ENCODE measurements around the gene MTMR1. TPM values are rescaled to one million over a fixed set of nuclear protein-coding genes. Genes with fewer than 3 reads are reported as not detected.

Gene MTMR1
- total RNA-seq, 1 donor from 2014 or later, result 20.7 TPM

- intact Hi-C loops (cut with micrococcal nuclease), result loop anchor here (5.0 kb wide), 1 partner anchor 309 kb away; no protein-coding TSS in a partner anchor
- DNase-seq (no peak), ATAC-seq (no peak)
Observed at GRCh38 chrX:150773117-150773516, 79.9 kb downstream of the MTMR1 start.

GRCh38 chrX:150773634-150774033, 80.4 kb downstream of the MTMR1 start:
- ATAC-seq (no peak), DNase-seq (no peak)
- intact Hi-C loops (cut with micrococcal nuclease), result loop anchor here (5.0 kb wide), 1 partner anchor 309 kb away; no protein-coding TSS in a partner anchor

GRCh38 chrX:150774798-150775568, 81.8 kb downstream of the MTMR1 start:
- DNase-seq, result no peak
- intact Hi-C loops (cut with micrococcal nuclease), result loop anchor here (5.0 kb wide), 1 partner anchor 307 kb away; no protein-coding TSS in a partner anchor
- no peak for ATAC-seq

- ATAC-seq (no peak), DNase-seq (no peak)
- intact Hi-C loops (cut with micrococcal nuclease), result no loop called here
Observed at GRCh38 chrX:150775569-150776350, 82.6 kb downstream of the MTMR1 start.

GRCh38 chrX:150777328-150777992, 84.3 kb downstream of the MTMR1 start:
- intact Hi-C loops (cut with micrococcal nuclease), result no loop called here
- no peak for ATAC-seq
- no peak for DNase-seq

- no peak for DNase-seq
- intact Hi-C loops (cut with micrococcal nuclease), result no loop called here
- no peak for ATAC-seq
Observed at GRCh38 chrX:150779385-150779784, 86.2 kb downstream of the MTMR1 start.

GRCh38 chrX:150781677-150782076, 88.5 kb downstream of the MTMR1 start:
- ATAC-seq (no peak), DNase-seq (no peak)
- intact Hi-C loops (cut with micrococcal nuclease), result no loop called here

GRCh38 chrX:150790021-150790420, 96.8 kb downstream of the MTMR1 start:
- no peak for ATAC-seq
- intact Hi-C loops (cut with micrococcal nuclease), result no loop called here
- DNase-seq, result no peak

- intact Hi-C loops (cut with micrococcal nuclease), result no loop called here
- no peak for DNase-seq
- ATAC-seq, result no peak
Observed at GRCh38 chrX:150792949-150793527, 99.8 kb downstream of the MTMR1 start.

- DNase-seq (no peak), ATAC-seq (no peak)
- intact Hi-C loops (cut with micrococcal nuclease), result no loop called here
Observed at GRCh38 chrX:150805736-150806135, 112.5 kb downstream of the MTMR1 start.

GRCh38 chrX:150806827-150807226, 113.6 kb downstream of the MTMR1 start:
- ATAC-seq (no peak), DNase-seq (no peak)
- intact Hi-C loops (cut with micrococcal nuclease), result no loop called here

- no peak for ATAC-seq
- intact Hi-C loops (cut with micrococcal nuclease), result no loop called here
Observed at GRCh38 chrX:150813922-150814321, 120.7 kb downstream of the MTMR1 start.

More at GRCh38 chrX:150813922-150814321, 120.7 kb downstream of the MTMR1 start:
- DNase-seq, result no peak

Other genes with a start within 250 kb of the MTMR1 start
- gene MTM1, start 124.8 kb upstream of the MTMR1 start, total RNA-seq, result 14.6 TPM
- 83.3 TPM for gene CD99L2, start 205.3 kb downstream of the MTMR1 start, total RNA-seq